AG04450 (cell line): ENCODE data around the gene PRR18. TPM values are rescaled to one million over a fixed set of nuclear protein-coding genes. Genes with fewer than 3 reads are reported as not detected.

Experiments used
- CTCF ChIA-PET: fragments of 300-600, 350-600 bp; formaldehyde crosslinking; extraction: SDS; loops from one replicate; lab custom pipeline; 2022; ENCODE audit warnings: antibody characterized with exemption, inconsistent platforms; lab: Charles Lee
- POLR2A ChIA-PET: fragments of 350-600 bp; formaldehyde crosslinking; extraction: SDS; loops from one replicate; lab custom pipeline; 2021; ENCODE audit warnings: antibody characterized with exemption, inconsistent platforms; lab: Yijun Ruan, JAX
- DNase-seq: peaks from one replicate; pipeline ENCODE4 v3.0.0-alpha.2; 2011; ENCODE audit warnings: low read depth, low spot score
- H3K27ac ChIP-seq: one replicate; pipeline ENCODE4 v1.5.1; 2012; ENCODE audit warnings: low read depth, low read length, control low read depth
- H3K27me3 ChIP-seq: one replicate; pipeline ENCODE4 v1.6.0; 2012; ENCODE audit warnings: low read length; ENCODE audit not compliant: control insufficient read depth, insufficient read depth
- H3K4me3 ChIP-seq: 2 replicates; pipeline ENCODE4 v1.5.1; 2011; ENCODE audit warnings: mild to moderate bottlenecking, low read depth, low read length, control low read depth
- H3K9me3 ChIP-seq: 2 replicates; pipeline ENCODE4 v1.5.1; 2012; ENCODE audit warnings: low read length; ENCODE audit not compliant: control insufficient read depth, insufficient read depth
- polyA plus RNA-seq: library from polyadenylated mRNA; depleted of rRNA; stranded (reverse); fragments of >200 nt; gene quantifications from 2 replicates; pipeline ENCODE4 v1.2.3, GENCODE V29; 2011
- TF ChIP-seq, protein P1 (sequence below): IDR thresholded peaks from 2 replicates; pipeline ENCODE4 v1.5.1; 2011; ENCODE audit warnings: low read depth, low read length, control low read depth, inconsistent platforms

Gene PRR18
- polyA plus RNA-seq, 1 experiment, result not detected

DNA sequence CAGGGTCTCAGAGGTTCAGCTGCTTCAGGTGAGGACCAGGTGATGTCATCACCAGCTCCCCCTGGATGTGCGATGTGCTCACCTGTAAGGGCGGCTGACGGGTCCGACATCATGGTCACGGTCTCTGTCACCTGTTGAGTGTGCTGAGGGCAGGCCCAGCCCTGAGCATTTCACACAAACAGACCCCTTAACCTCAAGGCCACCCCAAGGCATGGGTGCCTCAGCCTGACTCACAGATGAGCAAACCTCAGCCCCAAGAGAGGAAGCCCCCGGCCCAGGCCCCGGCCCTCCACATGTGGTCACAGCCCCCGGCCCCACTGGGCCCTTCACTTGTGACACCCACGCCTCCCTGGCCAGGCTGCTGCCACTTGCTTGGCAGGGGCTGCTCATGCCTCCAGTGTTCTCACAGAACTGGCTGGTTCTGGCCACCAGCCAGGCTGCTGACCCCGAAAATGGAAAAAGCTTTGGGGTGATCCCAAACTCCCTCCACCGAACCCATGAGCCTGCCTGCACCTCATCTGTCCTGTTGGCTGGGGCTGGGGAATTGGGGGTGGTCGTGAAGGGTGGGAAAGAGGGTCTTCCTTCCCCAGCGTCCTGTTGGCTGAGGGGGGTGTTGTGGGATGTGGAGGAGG is 33.3 kb downstream of the PRR18 start:
- no peak overlapping the region for H3K4me3 ChIP-seq
- ChIA-PET CTCF (interaction anchor here (0.9 to 4.7 kb wide), 2 partner anchors 10 to 125 kb away, joined by 3 to 122 read pairs; no protein-coding TSS in a partner anchor), POLR2A (no interaction called here)
- H3K9me3 ChIP-seq, result no peaks in the 10 kb centered on the region; the same call in 1 of the 2 replicates
- TF ChIP-seq, protein P1, sequence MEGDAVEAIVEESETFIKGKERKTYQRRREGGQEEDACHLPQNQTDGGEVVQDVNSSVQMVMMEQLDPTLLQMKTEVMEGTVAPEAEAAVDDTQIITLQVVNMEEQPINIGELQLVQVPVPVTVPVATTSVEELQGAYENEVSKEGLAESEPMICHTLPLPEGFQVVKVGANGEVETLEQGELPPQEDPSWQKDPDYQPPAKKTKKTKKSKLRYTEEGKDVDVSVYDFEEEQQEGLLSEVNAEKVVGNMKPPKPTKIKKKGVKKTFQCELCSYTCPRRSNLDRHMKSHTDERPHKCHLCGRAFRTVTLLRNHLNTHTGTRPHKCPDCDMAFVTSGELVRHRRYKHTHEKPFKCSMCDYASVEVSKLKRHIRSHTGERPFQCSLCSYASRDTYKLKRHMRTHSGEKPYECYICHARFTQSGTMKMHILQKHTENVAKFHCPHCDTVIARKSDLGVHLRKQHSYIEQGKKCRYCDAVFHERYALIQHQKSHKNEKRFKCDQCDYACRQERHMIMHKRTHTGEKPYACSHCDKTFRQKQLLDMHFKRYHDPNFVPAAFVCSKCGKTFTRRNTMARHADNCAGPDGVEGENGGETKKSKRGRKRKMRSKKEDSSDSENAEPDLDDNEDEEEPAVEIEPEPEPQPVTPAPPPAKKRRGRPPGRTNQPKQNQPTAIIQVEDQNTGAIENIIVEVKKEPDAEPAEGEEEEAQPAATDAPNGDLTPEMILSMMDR, result no peak
- no peaks in the 10 kb centered on the region for H3K27me3 ChIP-seq
- DNase-seq, result no peak
- no peak overlapping the region for H3K27ac ChIP-seq

DNA sequence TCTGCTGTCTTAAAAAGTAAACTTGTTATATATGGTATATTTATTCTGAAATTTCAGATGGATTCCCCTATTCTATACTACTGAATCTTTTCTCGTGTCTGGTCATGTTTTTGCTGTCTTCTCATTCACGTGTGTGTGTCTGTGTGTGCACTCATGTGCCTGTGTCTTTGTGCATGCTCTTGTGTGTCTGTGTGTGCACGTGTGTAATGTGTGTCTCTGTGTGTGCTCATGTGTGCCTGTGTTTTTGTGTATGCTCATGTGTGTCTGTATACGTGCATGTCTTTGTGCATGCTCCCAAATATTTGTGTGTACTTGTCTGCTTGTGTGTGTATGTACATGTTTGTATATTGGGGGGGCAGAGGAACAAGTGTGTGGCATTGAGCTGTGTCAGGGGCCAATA is 34.0 kb downstream of the PRR18 start:
- no peak overlapping the region for H3K27ac ChIP-seq
- no peak overlapping the region for H3K4me3 ChIP-seq
- ChIA-PET POLR2A (no interaction called here), CTCF (interaction anchor here (0.6 to 4.7 kb wide), 3 partner anchors 11 to 126 kb away, joined by 3 to 122 read pairs (median 3); no protein-coding TSS in a partner anchor)
- TF ChIP-seq, protein P1, result no peak
- DNase-seq, result no peak
- no peaks in the 10 kb centered on the region; the same call in 1 of the 2 replicates for H3K9me3 ChIP-seq
- H3K27me3 ChIP-seq, result no peaks in the 10 kb centered on the region

DNA sequence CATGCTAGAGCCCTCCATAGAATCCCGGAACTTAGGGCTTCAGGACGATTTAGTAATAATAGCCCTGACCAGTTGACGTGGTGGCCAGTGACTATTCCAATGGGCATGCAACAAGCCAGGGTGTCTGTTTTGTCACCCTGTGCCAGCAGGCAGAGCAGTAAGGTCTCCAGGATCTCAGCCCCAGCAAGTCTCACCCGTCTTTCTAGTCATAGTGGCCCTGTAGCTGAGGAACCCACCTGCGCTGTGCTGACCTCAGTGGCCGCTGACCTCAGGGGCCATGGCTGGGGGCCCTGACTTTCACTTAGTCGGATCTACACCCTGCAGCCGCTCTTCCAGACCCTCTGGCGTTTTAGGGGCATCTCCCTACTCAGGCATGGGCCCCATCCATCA is 36.8 kb downstream of the PRR18 start:
- Histone ChIP-seq H3K4me3 (no peak overlapping the region), H3K27me3 (peaks cover 2% of the 10 kb centered on the region), H3K9me3 (no peaks in the 10 kb centered on the region; the same call in 1 of the 2 replicates), H3K27ac (no peak overlapping the region)
- POLR2A ChIA-PET, result no interaction called here
- CTCF ChIA-PET, result interaction anchor here (1.8 kb wide), 1 partner anchor 130 kb away, joined by 6 read pairs; no protein-coding TSS in a partner anchor
- DNase-seq, result no peak
- TF ChIP-seq, protein P1, result no peak

DNA sequence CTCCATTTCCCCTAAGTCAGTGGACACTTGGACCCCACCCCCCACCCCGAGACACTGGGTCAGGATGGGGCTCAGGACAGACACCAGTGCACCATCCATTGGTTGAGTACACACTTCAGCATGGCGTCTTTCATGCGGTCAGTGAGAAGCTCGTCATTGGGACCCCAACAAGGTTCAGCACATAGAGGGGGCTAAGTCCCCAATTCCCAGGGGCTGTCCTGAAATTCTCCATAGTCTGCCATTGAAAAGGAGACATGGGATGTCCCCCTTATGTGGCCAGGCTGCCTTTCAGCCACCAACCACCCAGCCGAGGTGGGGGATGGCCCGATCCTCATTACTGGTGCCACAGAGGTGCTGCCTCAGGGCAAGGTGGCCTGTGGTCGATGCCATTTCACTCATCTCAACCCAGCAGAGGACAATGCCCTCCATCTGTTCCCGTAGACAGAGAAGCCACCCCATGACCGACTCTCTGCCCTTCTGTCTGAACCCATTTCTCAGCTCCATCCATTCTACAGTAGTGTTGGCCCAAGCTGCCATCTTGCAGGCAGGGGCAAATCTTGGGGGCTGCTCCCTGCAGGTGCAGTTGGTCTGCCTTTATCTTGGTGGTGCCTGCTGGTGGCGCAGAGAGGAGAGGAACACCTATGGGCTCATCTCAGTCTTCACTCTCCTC is 37.4 kb downstream of the PRR18 start:
- no peak for DNase-seq
- CTCF ChIA-PET, result no interaction called here

More for the DNA sequence above, 37.4 kb downstream of the PRR18 start:
- Histone ChIP-seq H3K27me3 (peaks cover 2% of the 10 kb centered on the region), H3K9me3 (no peaks in the 10 kb centered on the region; the same call in 1 of the 2 replicates), H3K4me3 (no peak overlapping the region), H3K27ac (no peak overlapping the region)
- POLR2A ChIA-PET, result no interaction called here
- TF ChIP-seq, protein P1, result no peak
